Heart left ventricle (tissue), 16 donors: ENCODE data around the gene ZBTB42. TPM values are rescaled to one million over a fixed set of nuclear protein-coding genes. Genes with fewer than 3 reads are reported as not detected.

Experiments used
- ATAC-seq, 4 donors: fragments of 200-7000 bp; cut with Tn5 transposase; one replicate each; pipeline ENCODE4 v1.9.1; 2020 to 2022; ENCODE audit warnings: moderate library complexity in 4 of 4, mild to moderate bottlenecking in 3 of 4, moderate number of reproducible peaks in 1 of 4
- DNase-seq, 5 donors: peaks; one replicate each; pipeline ENCODE4 v3.0.0-alpha.2; 2020
- H3K27ac ChIP-seq, 12 donors: fragments of 200-600 bp; sonication (generic) in 4 of 12; one replicate each; pipeline versions ENCODE4 v1.5.0 to v1.8.0; 2016 to 2022; ENCODE audit warnings: mild to moderate bottlenecking in 2 of 12
- H3K27me3 ChIP-seq, 9 donors: fragments of 200-600 bp; sonication (generic) in 2 of 9; one replicate each; pipeline versions ENCODE4 v1.5.1 to v1.8.0; 2016 to 2022; ENCODE audit warnings: mild to moderate bottlenecking in 3 of 9
- H3K36me3 ChIP-seq, 9 donors: fragments of 200-600 bp; sonication (generic) in 2 of 9; one replicate each; pipeline versions ENCODE4 v1.5.0 to v1.8.0; 2018 to 2022; ENCODE audit warnings: mild to moderate bottlenecking in 2 of 9
- H3K4me1 ChIP-seq, 12 donors: fragments of 200-600 bp; sonication (generic) in 4 of 12; one replicate each; pipeline versions ENCODE4 v1.5.0 to v1.8.0; 2016 to 2022; ENCODE audit warnings: mild to moderate bottlenecking in 3 of 12
- H3K4me3 ChIP-seq, 12 donors: fragments of 200-600 bp; sonication (generic) in 4 of 12; one replicate each; pipeline versions ENCODE4 v1.5.0 to v1.8.0; 2017 to 2022; ENCODE audit warnings: mild to moderate bottlenecking in 9 of 12, moderate library complexity in 4 of 12
- H3K9me3 ChIP-seq, 12 donors: fragments of 200-600 bp; sonication (generic) in 4 of 12; one replicate each; pipeline versions ENCODE4 v1.5.0 to v1.8.0; 2016 to 2022; ENCODE audit warnings: mild to moderate bottlenecking in 1 of 12
- CTCF ChIP-seq, 12 donors: fragments of 200-600 bp; sonication (generic) in 4 of 12; IDR thresholded peaks; one replicate each; pipeline versions ENCODE4 v1.5.0 to v1.8.0; 2018 to 2022; ENCODE audit warnings: antibody characterized with exemption in 12 of 12, mild to moderate bottlenecking in 5 of 12
- POLR2A ChIP-seq, 2 donors: fragments of 450-650 bp; IDR thresholded peaks; one replicate each; pipeline ENCODE4 v1.6.1; 2017; ENCODE audit warnings: antibody characterized with exemption in 2 of 2, mild to moderate bottlenecking in 2 of 2, moderate library complexity in 2 of 2
- WGBS, 4 donors: extraction: QIAGEN DNeasy Blood & Tissue Kit in 2 of 4; methylation state at CpG; one replicate each; pipeline versions ENCODE4 v1.1.5 to v1.1.7; 2013 to 2018; 5-methylcytosine and 5-hydroxymethylcytosine counted together
- intact Hi-C, 10 donors: fragments of 100-400 bp; cut with DNase I; formaldehyde crosslinking; loops; one replicate each; pipeline versions ENCODE4 v1.11.1 to v1.14.2; 2022
- polyA plus RNA-seq, 2 donors: library from polyadenylated mRNA; stranded (reverse); fragments of 200-250 nt; gene quantifications; one replicate each; pipeline ENCODE4 v1.2.3, GENCODE V29; 2013
- total RNA-seq, 9 donors: library from RNA; depleted of rRNA in 2 of 9; stranded (reverse); fragments of >200 nt in 2 of 9; fragmentation: NEBNext Ultra II Directional in 3 of 9; extraction: Animal tissue kit (Norgen Biotek cat#: 25700) in 3 of 9; gene quantifications; one replicate each; pipeline versions ENCODE4 v1.1.0 to v1.2.4, GENCODE V29; 2016 to 2023
- donor health status: ischemic (EF 13 %, LVEDD 7.1; RV severe dilation, severe dysfunction).
- donor health status: healthy with polysubstance abuse.
- donor health status: DM: no; HTN: yes; CAD: no.
- donor health status: DM: no; HTN: no; CAD: no.
- donor health status: ischemic (EF 25% LVEDD 6.9; RV normal size, moderate dysfunction).
- donor health status: ischemic (EF 25% LVEDD 5.7; RV mildly dilated, moderate dysfunction).
- donor health status: healthy.
- donor health status: DM: yes; HTN: yes; CAD: no.
- donor health status: ischemic (EF 35%, LVEDD 5.7; RV mildly dilated, moderate dysfunction).
- donor health status: nonischemic (EF 11% LVEDD 7.7; RV severe dilation, severe dysfunction).
- donor health status: DM: yes; HTN: yes; CAD: no.
- donor health status: PGD.
- donor health status: ischemic (EF 29% LVEDD 5.4; RV normal size, mild dysfunction).
- donor health status: nonischemic (EF 23%, LVEDD 6.1; RV moderate dilation, normal function).

Gene ZBTB42
- total and polyA plus RNA-seq, 11 donors: 4.2 to 12.9 (median 7.4) TPM

DNA sequence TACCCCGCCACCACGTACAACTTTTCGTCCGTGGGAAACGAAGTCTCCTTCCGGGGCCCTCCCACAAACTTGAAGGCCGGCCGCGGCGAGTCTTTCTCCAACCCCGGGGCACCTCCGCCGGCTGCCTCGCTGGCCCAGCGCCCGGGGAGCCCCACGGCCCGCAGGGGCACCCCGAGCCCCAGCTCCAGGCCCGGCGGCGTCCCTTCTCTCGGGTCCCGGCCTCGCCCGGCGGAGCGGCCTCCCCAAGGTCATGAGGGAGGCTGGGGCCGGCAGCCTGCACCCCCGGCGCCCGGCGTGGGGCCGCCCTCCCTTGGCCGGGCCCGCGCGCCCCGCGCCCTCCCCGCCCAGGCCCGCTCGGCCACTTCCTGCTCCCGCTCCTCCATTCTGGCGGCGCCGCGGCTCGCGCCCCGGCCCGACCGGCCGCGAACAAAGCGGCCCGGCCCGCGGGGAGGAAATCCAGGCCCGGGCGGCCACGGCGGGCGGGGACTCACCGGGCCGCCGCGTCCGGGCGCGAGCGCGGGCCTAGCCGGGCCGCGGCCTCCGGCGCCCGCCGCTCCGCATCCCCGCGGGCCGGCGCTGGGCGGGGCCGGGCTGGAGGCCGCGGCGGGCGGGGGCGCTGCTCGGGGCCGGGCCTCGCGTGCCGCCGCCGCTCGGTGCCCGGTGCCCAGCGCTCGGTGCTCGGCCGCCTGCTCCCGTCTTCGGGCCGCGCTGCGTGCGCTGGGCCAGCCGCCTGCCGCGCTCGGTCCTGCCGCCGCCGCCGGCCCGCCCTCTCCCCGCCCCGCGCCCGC lies 5.7 kb upstream of the ZBTB42 start, which contains the start of gene AKT1:
Gene AKT1, minus strand, starts transcription at position 756 of the 788 bp plus-strand sequence. CDS start 3,105 bp downstream, outside the sequence.
- no peaks in the 10 kb centered on the region for H3K27me3 ChIP-seq
- intact Hi-C loops: loop anchor here in 1 of 10 donors (5.0 kb wide), 1 partner anchor 43 kb away; the partner anchor contains the start of gene SIVA1
- TF ChIP-seq CTCF (IDR thresholded peaks at IDR 0.05) (no peak), POLR2A (IDR thresholded peaks at IDR 0.05) (no peak)
- H3K4me1 ChIP-seq: peaks cover 6 to 83% (median 61%) of the 10 kb centered on the region in 12 donors
- ATAC-seq: peak in 1 of 4 donors; percentile 9
- DNase-seq: peak in 2 of 5 donors; percentile 45 to 46
- H3K4me3 ChIP-seq: peak within 1 kb of the TSS; percentile 47 to 98 (median 80)
- peaks cover 0 to 24% (median 18%) of the 10 kb centered on the region in 9 donors for H3K36me3 ChIP-seq
- 0 to 1% (median 0%) methylated on average over 58 to 123 of the region's 124 CpGs for WGBS, 4 donors
- no peaks in the 10 kb centered on the region for H3K9me3 ChIP-seq
- peak within 1 kb of the TSS; percentile 61 to 98 (median 88) for H3K27ac ChIP-seq

GRCh38 chr14:104795781-104796686 lies 4.9 kb upstream of the ZBTB42 start:
- Histone ChIP-seq H3K36me3 (peaks cover 0 to 16% (median 10%) of the 10 kb centered on the region in 9 donors), H3K4me3 (peak overlapping the region in 11 of 12 donors; percentile 30 to 98 (median 60)), H3K27ac (peak overlapping the region; percentile 61 to 98 (median 88)), H3K9me3 (no peaks in the 10 kb centered on the region), H3K27me3 (no peaks in the 10 kb centered on the region), H3K4me1 (peaks cover 6 to 77% (median 59%) of the 10 kb centered on the region in 12 donors)
- peak; percentile 59 to 83 (median 74) for DNase-seq
- ATAC-seq: peak in 3 of 4 donors; percentile 21 to 48 (median 44)
- intact Hi-C loops: no loop called here
- 12 to 42% (median 20%) methylated on average over 18 to 55 of the region's 55 CpGs for WGBS, 4 donors
- TF ChIP-seq CTCF (IDR thresholded peaks at IDR 0.05) (no peak), POLR2A (IDR thresholded peaks at IDR 0.05) (peak; percentile 20 to 86)

DNA sequence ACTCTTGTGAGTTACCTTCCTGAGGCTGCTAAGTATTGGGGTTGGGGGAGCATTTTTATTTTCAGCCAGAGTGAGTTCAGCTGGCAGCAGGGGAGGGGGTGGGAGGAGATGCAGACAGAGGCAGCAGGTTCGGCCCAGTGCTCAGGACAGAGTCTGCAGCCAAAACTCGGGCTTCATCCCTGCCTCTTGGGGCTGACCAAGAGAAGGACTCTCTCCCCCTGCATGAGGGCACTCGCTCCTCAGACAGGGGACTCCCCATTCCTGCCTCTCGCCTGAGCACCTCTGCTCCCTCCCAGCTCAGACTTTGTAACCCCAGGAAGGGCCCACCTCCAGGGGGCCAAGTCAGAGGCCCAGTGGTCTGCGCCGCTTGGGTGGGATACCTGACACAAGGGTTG lies 4.2 kb upstream of the ZBTB42 start:
- peaks cover 0 to 9% (median 3%) of the 10 kb centered on the region in 9 donors for H3K36me3 ChIP-seq
- no peak for ATAC-seq
- 78 to 83% (median 82%) methylated on average over 4 to 6 of the region's 6 CpGs for WGBS, 4 donors
- H3K27ac ChIP-seq: peak overlapping the region in 11 of 12 donors; percentile 42 to 98 (median 89)
- no peaks in the 10 kb centered on the region for H3K9me3 ChIP-seq
- TF ChIP-seq CTCF (IDR thresholded peaks at IDR 0.05) (no peak), POLR2A (IDR thresholded peaks at IDR 0.05) (no peak)
- peaks cover 13 to 78% (median 62%) of the 10 kb centered on the region in 12 donors for H3K4me1 ChIP-seq
- H3K27me3 ChIP-seq: no peaks in the 10 kb centered on the region
- intact Hi-C loops: no loop called here
- DNase-seq: no peak
- H3K4me3 ChIP-seq: no peak overlapping the region
